Pons (tissue), 1 donor: Measurements from ENCODE around the gene SORCS3.

Experiments used
- DNase-seq: peaks from one replicate; pipeline ENCODE4 v3.0.0-alpha.2; 2016; ENCODE audit warnings: low spot score

The SORCS3 gene

DNA sequence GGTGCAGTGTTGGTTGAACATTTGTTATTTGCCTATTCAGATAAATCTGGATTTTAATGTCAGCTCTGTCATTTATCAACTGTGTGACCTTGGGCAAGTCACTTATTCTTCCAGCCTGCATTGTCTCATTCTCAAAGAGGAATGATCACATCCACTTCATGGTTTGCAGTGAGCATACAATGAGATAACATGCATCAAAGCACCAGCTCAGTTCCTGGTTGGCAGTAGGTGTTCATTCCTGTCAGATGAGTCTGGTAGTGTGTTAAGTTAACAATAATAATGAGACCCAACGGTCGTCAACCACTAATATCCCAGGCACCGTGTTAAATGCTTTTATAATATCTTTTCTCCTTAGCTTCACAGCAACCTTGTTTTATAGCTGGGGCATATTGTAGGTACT, 137.3 kb downstream of the SORCS3 start:
- DNase-seq = no peak

- no peak for DNase-seq
These were observed 138.6 kb downstream of the SORCS3 start for GRCh38 chr10:104779701-104780100.

DNA sequence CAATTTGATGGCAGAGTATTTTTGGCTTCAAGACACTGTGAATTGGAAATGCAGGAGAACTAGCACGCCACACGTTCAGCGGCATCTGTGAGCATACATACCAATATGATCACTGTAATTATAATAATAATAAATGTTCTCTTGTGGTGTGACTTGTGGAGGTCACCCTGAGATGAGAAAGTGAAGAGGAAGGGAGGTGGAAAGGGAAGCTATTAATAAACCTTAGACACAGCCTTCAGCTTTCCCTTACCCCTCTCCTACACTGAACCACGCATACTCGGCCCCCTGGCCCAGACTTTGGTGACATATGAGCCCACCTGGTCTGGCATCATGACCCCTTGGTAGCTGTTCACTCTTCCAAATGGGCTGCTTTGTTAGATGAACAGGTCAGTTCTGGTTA, 139.1 kb downstream of the SORCS3 start:
- DNase-seq = no peak

- DNase-seq = no peak
These were observed 140.0 kb downstream of the SORCS3 start for GRCh38 chr10:104780946-104781595.

DNA sequence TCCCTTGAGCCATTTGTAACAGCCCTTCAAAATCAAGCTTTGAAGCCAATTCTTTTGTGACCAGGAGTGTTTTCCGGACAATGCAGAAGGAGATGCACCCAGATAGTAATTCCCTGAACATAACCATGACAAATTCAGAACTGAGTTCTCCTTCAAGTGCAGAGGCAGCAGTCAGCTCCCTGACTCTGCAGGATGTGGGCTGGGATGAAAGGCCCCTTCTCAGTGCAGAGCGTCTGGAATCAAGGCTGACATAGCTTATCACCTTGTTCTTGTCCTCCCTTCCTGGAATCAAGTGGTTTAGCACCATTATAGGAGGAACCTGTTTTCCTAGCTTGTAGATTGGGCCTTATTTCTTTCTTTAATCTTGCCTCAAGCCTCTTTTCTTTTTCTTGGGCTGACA, 143.4 kb downstream of the SORCS3 start:
- DNase-seq = peak; percentile 49

DNA sequence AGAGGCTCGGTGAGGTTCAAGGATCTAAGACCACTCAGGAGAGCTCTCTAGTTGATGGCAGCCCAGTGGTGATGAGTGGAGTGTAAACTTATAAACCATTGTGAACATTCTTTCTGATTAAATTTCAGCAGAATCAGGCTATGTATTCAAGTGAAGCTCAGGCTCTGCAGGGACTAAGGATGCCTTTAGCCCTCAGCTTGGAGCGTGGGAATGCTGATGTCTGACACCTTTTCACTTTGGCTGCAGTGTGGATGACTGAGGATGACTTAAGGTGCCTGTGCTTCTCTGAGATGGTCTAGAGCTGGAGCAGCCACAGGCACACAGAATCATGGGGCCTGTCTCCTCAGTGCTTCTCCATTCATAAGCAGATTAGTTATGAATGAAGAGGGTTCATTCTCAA, 150.4 kb downstream of the SORCS3 start:
- no peak for DNase-seq

DNA sequence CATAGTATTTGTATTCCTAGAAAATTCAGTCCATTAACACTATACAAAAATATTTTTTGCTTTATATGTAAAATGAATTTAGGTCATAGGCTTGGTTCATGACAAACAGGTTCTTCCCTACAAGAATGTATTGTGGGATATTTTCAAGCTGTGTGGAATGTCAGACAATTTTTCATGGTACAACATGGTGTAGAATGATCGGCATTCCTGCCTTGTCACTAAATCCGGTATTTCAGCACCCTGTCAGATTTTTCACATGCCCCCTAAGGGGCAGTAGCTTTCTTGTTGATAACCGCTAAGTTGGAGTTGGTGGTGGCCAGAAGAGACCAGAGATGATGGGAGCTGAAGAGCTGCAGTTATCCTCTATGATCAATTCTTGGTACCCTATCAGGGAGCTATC, 154.3 kb downstream of the SORCS3 start:
- no peak for DNase-seq

DNA sequence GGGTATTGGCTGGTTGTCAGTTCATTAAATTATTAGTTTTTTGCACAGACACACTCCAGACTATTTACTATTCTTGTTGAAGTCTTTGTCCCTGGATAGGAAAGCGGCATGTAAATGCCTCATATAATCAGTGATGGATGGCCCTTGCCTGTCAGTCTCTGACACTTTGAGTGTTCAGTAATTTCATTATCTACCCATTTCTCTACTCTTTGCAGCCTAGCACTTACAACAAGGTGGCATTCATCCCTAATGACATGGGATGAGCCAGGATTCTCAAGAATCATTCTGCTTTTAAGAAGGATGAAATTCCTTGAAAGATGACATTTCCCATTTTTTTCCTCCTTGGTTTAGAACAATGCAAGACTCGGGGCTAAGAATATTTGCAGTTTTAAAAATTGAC, 155.7 kb downstream of the SORCS3 start:
- DNase-seq = no peak

DNA sequence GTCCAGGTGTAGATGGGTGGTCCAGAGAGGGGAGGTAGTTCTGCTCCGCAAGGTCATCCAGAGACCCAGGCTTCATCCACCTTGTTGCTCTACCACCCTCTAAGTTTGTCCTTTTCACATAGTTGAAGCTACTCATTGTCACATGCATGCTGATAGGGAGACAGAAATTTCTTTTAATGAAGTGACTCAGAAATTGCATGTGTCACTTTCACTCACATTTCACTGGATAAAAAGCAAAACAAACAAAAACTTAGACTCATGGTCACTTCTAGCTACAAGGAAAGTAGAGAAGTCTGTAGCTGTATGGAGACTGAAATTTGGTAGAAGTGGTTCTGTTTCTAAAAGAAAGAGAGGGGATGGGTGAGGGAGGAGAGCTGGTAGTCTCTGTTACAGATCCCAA, 161.9 kb downstream of the SORCS3 start:
- no peak for DNase-seq

- no peak for DNase-seq
These were observed 163.8 kb downstream of the SORCS3 start for GRCh38 chr10:104804880-104805279.

DNA sequence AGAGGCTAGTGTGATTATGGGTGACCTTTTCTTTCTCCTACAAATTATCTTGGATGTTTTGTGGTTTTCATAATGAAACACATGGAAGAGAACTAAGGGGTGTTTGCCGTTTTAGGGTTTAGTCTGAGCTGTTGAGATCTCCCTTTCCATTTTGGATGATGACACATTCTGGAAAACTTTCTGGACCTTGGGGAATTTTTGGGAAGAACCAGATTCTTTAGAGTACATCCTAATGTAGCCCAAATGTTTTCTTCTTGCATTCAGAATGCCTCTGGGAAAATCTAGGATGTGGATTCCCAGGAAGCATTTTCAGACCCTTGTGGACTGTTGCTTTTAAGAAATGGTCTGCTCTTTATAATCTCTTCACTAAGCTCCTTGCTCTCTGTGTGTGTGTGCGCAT, 165.7 kb downstream of the SORCS3 start:
- no peak for DNase-seq

DNA sequence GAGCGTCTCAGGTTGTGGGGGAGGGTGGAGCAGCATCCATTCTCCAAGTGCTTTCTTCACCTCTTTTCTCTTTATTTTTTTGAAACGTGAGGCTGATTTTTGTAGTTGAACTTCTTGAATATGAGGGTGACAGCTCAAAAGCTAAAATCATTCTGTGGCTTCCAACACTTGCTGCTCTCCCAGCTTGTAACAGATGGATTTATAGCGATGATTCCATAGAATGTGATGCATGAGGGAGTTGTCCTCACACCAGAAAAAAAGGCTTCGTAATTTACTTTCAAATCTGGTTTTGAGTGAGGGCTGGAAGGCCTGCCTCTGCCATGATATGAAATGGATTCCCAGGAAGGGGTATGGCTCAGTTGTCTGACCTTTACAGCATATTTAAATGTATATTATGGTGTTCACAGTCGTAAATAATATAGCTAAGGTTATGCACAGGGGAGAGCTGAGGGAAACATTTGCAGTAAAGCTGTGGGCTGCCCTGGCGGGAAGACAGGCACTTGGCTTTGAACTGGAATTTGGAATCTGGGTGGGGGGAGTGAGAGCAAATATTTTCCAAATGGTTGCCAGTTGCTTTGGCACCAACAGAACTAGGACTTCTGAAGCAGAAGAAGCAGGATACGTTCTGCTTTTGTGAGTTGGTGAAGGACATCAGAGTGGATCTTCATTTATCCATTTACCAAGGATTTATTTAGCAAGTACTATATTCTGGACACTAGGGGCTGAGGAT, 166.7 kb downstream of the SORCS3 start:
- no peak for DNase-seq

- no peak for DNase-seq
These were observed 168.4 kb downstream of the SORCS3 start for GRCh38 chr10:104809288-104810090.

- DNase-seq = no peak
These were observed 170.1 kb downstream of the SORCS3 start for GRCh38 chr10:104811166-104811565.

DNA sequence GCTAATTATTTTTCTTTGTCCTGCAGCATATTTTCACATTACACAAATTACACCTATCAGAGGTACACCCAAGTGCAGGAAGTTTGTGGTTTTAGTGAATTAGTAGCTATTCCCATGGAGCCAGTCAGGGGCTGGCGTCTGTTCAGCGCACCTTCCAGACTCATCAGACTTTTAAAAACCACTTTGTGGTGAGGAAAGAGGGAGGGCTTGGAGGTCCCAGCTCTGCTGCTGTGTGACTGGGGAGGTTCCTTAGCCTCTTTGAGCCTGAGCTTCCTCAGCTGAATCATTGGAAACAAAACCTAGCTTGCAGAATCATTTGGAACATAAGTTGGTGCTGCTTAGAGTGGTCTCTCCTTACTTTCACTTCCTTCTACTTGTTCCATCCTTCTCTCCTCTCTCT, 175.4 kb downstream of the SORCS3 start:
- no peak for DNase-seq

DNA sequence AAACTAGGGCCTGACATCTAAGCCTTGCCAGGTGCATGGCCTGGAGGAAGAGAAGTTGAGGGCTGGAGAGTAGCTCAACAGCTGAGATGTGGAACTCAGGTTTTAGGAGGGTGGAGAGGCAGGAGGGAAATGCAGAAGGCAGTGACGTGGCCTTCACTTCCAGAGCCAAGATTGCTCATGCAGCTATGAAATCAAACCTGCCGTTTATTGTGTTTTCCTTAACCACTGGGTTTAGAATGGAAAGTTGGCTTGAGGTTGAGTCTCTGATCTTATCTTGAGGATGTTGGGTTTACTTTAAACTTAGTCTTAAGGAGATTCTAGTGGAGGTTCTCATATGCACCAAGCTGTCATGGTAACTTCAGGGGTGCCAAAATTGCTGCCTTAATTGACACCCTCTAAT, 178.6 kb downstream of the SORCS3 start:
- no peak for DNase-seq

DNA sequence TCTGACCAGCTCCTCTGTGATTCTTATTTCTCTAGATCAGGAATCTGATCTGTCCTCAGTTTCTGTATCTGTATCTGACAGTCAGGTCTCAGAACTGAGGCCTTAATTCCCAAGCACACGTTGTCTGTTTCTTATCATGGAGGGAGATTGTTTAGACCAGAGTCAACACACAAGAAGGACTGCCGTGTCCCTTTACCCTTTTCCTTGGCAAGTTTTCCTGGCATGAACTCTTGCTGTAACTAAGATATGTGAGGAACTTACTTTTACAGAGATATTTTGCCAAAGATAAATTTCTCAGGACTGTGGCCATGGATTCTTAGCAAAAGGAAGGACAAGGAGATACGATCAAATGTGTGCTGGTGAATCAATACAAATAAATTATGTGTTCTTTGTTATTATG, 181.0 kb downstream of the SORCS3 start:
- no peak for DNase-seq

DNA sequence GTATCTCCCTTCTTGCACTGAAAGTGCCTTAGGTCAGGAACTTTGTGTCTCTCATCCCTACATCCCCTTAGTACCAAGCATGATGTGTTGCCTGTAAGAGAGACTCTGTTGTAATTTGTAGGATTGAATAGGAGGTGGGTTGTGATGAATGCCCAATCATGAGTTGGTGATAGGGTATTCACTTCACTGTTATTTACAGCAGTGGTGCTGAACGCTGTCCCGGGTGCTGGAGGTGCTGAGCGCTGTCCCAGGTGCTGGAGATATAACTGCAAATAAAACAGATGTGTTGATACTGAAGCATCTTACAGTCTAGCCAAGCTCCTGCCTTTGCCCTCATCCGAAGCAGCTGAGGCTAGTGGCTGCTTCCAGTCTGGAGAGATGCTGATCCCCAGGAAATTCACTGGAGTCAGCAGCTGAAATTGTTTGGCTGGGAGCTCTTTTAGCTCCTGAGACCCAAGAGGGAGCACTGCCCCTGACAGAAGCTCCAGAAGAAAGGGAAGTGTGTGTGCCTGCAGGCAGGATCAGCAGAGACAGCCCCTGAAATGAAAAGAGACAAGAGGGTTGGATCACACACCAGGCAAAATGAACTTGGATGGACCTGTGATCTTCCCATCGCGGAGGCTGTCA, 183.4 kb downstream of the SORCS3 start:
- DNase-seq = no peak

DNA sequence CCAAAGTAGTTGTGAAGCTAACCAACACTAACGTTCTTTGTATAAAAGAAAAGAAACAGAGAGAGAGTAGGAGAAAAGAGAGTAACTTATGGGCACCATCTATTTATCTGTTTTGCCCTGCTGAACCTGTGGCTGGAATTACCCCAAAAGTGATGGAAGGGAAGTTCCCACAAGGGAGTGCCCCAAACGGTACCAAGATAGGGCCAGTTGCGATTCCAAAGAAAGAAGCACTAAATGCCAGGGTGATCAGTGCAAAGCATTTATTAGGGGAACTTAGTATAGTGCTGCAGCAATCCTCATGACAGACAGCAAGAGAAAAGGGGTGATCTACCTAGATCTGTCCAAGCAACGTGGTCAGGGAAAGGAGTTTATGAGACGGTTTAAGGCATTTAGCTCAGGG, 190.2 kb downstream of the SORCS3 start:
- DNase-seq = no peak

GRCh38 chr10:104834580-104834979, 193.5 kb downstream of the SORCS3 start:
- DNase-seq = no peak

DNA sequence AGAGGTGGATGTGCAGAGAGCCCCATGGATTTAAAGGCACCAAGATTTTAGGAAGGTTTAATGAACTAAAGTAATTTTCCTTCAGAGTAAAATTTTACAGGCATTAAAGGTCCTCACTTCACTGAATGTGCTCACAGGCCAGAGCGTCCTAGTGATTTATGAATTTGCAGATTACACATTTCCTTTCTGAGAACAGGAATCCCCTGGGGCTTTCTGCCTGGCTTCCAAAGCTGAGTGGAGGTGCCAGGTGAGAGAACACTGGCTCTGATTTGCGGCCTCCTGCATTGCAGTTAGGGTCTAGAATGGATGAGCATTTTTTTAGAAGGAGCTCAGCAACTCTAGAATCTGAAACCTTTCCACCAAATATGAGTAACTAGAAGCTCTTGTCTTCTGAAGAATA, 194.3 kb downstream of the SORCS3 start:
- no peak for DNase-seq

DNA sequence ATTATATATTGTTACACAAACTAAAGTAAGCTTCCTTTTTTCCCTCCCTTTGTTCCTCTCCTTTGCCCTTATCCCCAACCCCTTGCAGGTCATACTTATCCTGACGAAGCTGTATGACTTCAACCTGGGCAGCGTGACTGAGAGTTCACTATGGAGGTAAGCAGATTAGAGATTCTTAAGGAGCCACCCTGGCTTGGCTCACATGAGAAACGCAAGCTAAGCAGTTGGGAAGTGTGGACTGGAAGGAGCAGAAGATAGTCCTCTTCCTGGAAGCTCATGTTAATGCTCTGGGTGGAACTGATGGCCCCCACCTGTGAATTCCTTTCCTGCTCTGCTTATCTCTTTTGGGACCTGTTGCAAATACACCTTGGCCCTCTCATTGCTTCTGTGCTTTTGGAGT, 201.6 kb downstream of the SORCS3 start:
- no peak for DNase-seq

DNA sequence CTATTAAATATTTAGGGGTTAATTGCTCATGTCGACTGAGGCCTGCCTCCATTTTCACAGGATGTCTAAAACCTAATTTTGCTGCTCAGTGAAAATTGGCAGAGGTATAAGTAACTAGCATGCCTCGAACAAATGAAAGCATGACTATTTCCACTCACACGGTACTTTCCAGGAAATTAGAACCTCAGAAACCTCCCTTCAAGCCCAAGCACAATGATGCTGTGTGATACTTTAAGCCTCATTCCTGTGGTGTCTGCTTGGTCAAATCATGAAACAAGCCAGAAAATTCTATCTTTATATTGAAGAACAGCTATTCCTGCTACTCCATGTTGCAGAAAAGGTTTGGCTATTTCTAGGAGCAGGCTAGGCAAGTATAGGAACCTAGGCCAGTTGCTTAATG, 203.0 kb downstream of the SORCS3 start:
- no peak for DNase-seq
